Nephron (organoid): Measurements from ENCODE around the gene TMPRSS12.
"Not testable (repeated sequence)": the region's sequence is repeated elsewhere in the genome, so short reads cannot be mapped to it uniquely, and the experiment has no call there.

Experiments
- H3K27ac Mint-ChIP-seq, 3 experiments: 2 replicates each; pipeline ENCODE4 v1.8.0; 2020; ENCODE audit warnings: mixed read lengths in 3 of 3, mild to moderate bottlenecking in 2 of 3, moderate library complexity in 1 of 3
- H3K27me3 Mint-ChIP-seq: 2 replicates; pipeline ENCODE4 v1.8.0; 2021; ENCODE audit warnings: low read depth, mild to moderate bottlenecking, moderate library complexity, mixed read lengths
- H3K36me3 Mint-ChIP-seq: 2 replicates; pipeline ENCODE4 v1.8.0; 2020; ENCODE audit warnings: low read depth, mixed read lengths
- H3K4me1 Mint-ChIP-seq: 2 replicates; pipeline ENCODE4 v1.8.0; 2020; ENCODE audit warnings: mixed read lengths
- H3K4me3 Mint-ChIP-seq, 3 experiments: 2 replicates each; pipeline ENCODE4 v1.8.0; 2020; ENCODE audit warnings: mild to moderate bottlenecking in 3 of 3, mixed read lengths in 3 of 3, moderate library complexity in 2 of 3
- H3K9me3 Mint-ChIP-seq: 2 replicates; pipeline ENCODE4 v1.8.0; 2020; ENCODE audit warnings: mixed read lengths
- TF ChIP-seq, protein P1 (sequence below), 3 experiments: fragments of 200-600 bp; sonication (generic); IDR thresholded peaks; one replicate each; pipeline ENCODE4 v1.5.0; 2021; ENCODE audit warnings: antibody characterized with exemption in 3 of 3; ENCODE audit not compliant: unreplicated experiment in 3 of 3

Gene TMPRSS12

GRCh38 chr12:50882563-50882962 is 39.8 kb downstream of the TMPRSS12 start:
- H3K4me3 Mint-ChIP-seq = no peak overlapping the region
- no peaks in the 10 kb centered on the region for H3K36me3 Mint-ChIP-seq
- no peak overlapping the region for H3K27ac Mint-ChIP-seq
- TF ChIP-seq, protein P1, sequence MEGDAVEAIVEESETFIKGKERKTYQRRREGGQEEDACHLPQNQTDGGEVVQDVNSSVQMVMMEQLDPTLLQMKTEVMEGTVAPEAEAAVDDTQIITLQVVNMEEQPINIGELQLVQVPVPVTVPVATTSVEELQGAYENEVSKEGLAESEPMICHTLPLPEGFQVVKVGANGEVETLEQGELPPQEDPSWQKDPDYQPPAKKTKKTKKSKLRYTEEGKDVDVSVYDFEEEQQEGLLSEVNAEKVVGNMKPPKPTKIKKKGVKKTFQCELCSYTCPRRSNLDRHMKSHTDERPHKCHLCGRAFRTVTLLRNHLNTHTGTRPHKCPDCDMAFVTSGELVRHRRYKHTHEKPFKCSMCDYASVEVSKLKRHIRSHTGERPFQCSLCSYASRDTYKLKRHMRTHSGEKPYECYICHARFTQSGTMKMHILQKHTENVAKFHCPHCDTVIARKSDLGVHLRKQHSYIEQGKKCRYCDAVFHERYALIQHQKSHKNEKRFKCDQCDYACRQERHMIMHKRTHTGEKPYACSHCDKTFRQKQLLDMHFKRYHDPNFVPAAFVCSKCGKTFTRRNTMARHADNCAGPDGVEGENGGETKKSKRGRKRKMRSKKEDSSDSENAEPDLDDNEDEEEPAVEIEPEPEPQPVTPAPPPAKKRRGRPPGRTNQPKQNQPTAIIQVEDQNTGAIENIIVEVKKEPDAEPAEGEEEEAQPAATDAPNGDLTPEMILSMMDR (IDR thresholded peaks at IDR 0.05; ENCODE audit: unreplicated experiment in 3 of 3) = no peak
- no peaks in the 10 kb centered on the region for H3K4me1 Mint-ChIP-seq
- H3K27me3 Mint-ChIP-seq = no peaks in the 10 kb centered on the region
- no peaks in the 10 kb centered on the region for H3K9me3 Mint-ChIP-seq

DNA sequence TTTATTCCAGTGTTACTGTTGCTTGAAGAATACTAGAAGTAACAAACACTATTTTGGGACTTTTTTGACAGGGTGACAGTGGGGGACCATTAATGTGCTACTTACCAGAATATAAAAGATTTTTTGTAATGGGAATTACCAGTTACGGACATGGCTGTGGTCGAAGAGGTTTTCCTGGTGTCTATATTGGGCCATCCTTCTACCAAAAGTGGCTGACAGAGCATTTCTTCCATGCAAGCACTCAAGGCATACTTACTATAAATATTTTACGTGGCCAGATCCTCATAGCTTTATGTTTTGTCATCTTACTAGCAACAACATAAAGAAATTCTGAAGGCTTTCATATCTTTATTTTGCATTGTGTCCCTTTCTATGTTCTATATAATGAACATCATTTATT is 44.5 kb downstream of the TMPRSS12 start:
- no peaks in the 10 kb centered on the region for H3K36me3 Mint-ChIP-seq
- TF ChIP-seq, protein P1 (IDR thresholded peaks at IDR 0.05; ENCODE audit: unreplicated experiment in 3 of 3) = no peak

GRCh38 chr12:50888666-50889065 is 45.9 kb downstream of the TMPRSS12 start:
- Mint-ChIP-seq H3K36me3 (no peaks in the 10 kb centered on the region), H3K27me3 (no peaks in the 10 kb centered on the region)
- TF ChIP-seq, protein P1 (IDR thresholded peaks at IDR 0.05; ENCODE audit: unreplicated experiment in 3 of 3) = no peak

More for the DNA sequence above, 44.5 kb downstream of the TMPRSS12 start:
- no peak overlapping the region for H3K27ac Mint-ChIP-seq
- no peaks in the 10 kb centered on the region for H3K4me1 Mint-ChIP-seq
- no peak overlapping the region for H3K4me3 Mint-ChIP-seq
- no peaks in the 10 kb centered on the region for H3K9me3 Mint-ChIP-seq
- H3K27me3 Mint-ChIP-seq = no peaks in the 10 kb centered on the region

GRCh38 chr12:50894241-50894640 is 51.5 kb downstream of the TMPRSS12 start:
- peaks cover 6% of the 10 kb centered on the region for H3K4me1 Mint-ChIP-seq
- no peaks in the 10 kb centered on the region for H3K36me3 Mint-ChIP-seq

More at GRCh38 chr12:50888666-50889065, 45.9 kb downstream of the TMPRSS12 start:
- no peak overlapping the region for H3K27ac Mint-ChIP-seq
- H3K9me3 Mint-ChIP-seq = no peaks in the 10 kb centered on the region
- no peaks in the 10 kb centered on the region for H3K4me1 Mint-ChIP-seq
- no peak overlapping the region for H3K4me3 Mint-ChIP-seq

GRCh38 chr12:50901685-50902113 is 59.0 kb downstream of the TMPRSS12 start:
- Mint-ChIP-seq H3K4me3 (no peak overlapping the region), H3K4me1 (no peaks in the 10 kb centered on the region), H3K9me3 (peaks cover 7% of the 10 kb centered on the region), H3K27me3 (no peaks in the 10 kb centered on the region), H3K27ac (no peak overlapping the region), H3K36me3 (no peaks in the 10 kb centered on the region)
- TF ChIP-seq, protein P1 (IDR thresholded peaks at IDR 0.05; ENCODE audit: unreplicated experiment in 3 of 3) = no peak

More at GRCh38 chr12:50894241-50894640, 51.5 kb downstream of the TMPRSS12 start:
- TF ChIP-seq, protein P1 (IDR thresholded peaks at IDR 0.05; ENCODE audit: unreplicated experiment in 3 of 3) = no peak
- H3K27me3 Mint-ChIP-seq = no peaks in the 10 kb centered on the region
- no peak overlapping the region for H3K4me3 Mint-ChIP-seq
- no peak overlapping the region for H3K27ac Mint-ChIP-seq
- peaks cover 6% of the 10 kb centered on the region for H3K9me3 Mint-ChIP-seq

GRCh38 chr12:50908479-50908878 is 65.8 kb downstream of the TMPRSS12 start:
- not testable (repeated sequence) for H3K4me1 Mint-ChIP-seq, H3K36me3 Mint-ChIP-seq, H3K4me3 Mint-ChIP-seq, H3K27me3 Mint-ChIP-seq, H3K27ac Mint-ChIP-seq
- peaks cover 22% of the 10 kb centered on the region for H3K9me3 Mint-ChIP-seq

DNA sequence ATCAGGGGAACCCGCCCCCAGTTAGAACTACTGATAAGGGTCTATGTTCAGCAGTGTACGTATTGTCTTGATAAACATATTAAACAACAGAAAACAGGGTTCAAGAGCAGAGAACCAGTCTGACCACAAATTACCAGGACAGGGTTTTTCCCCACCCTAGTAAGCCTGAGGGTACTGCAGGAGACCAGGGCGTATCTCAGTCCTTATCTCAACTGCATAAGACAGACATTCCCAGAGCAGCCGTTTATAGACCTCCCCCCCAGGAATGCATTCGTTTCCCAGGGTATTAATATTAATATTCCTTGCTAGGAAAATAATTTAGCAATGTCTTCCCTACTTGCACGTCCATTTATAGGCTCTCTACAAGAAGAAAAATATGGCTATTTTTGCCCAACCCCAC is 69.6 kb downstream of the TMPRSS12 start:
- H3K4me1 Mint-ChIP-seq, H3K27me3 Mint-ChIP-seq, H3K27ac Mint-ChIP-seq, H3K4me3 Mint-ChIP-seq: not testable (repeated sequence)
- peaks cover 14% of the 10 kb centered on the region for H3K36me3 Mint-ChIP-seq
- H3K9me3 Mint-ChIP-seq = peaks cover 49% of the 10 kb centered on the region
